CD4-positive, alpha-beta T cell treated with Interleukin-15 for 4 hours (primary cell): Measurements from ENCODE around the gene HOXA4.

Experiments used
- DNase-seq: peaks from one replicate; pipeline ENCODE4 v3.0.0-alpha.2; 2020; ENCODE audit warnings: low spot score

The HOXA4 gene

GRCh38 chr7:27157702-27158431, 27.3 kb upstream of the HOXA4 start:
- no peak for DNase-seq

GRCh38 chr7:27156916-27157701, 26.6 kb upstream of the HOXA4 start:
- DNase-seq, result no peak

GRCh38 chr7:27156508-27156898, 25.9 kb upstream of the HOXA4 start, which contains the start of gene HOXA7:
TSS of gene HOXA7 (minus strand) at chr7:27156675. CDS start at chr7:27156545, 130 bp downstream.
- no peak for DNase-seq

GRCh38 chr7:27155816-27156507, 25.4 kb upstream of the HOXA4 start:
- DNase-seq, result no peak

- no peak for DNase-seq
Measured at GRCh38 chr7:27154901-27155815, 24.6 kb upstream of the HOXA4 start.

GRCh38 chr7:27154369-27154768, 23.8 kb upstream of the HOXA4 start:
- no peak for DNase-seq

GRCh38 chr7:27153526-27153925, 23.0 kb upstream of the HOXA4 start:
- DNase-seq, result no peak

GRCh38 chr7:27152816-27153442, 22.4 kb upstream of the HOXA4 start:
- DNase-seq, result no peak

GRCh38 chr7:27151931-27152815, 21.6 kb upstream of the HOXA4 start, which contains the start of gene HOXA3:
TSS of gene HOXA3 (minus strand) at chr7:27152583. CDS start at chr7:27110640, 41,943 bp downstream.
- DNase-seq, result no peak

GRCh38 chr7:27151341-27151930, 20.9 kb upstream of the HOXA4 start:
- DNase-seq, result no peak

GRCh38 chr7:27150568-27151340, 20.2 kb upstream of the HOXA4 start:
- peak; percentile 64 for DNase-seq

GRCh38 chr7:27149842-27150567, 19.4 kb upstream of the HOXA4 start:
- DNase-seq, result no peak

- no peak for DNase-seq
Measured at GRCh38 chr7:27148756-27149641, 18.4 kb upstream of the HOXA4 start.

- DNase-seq, result no peak
Measured at GRCh38 chr7:27148031-27148755, 17.6 kb upstream of the HOXA4 start.

- DNase-seq, result no peak
Measured at GRCh38 chr7:27147199-27148030, 16.9 kb upstream of the HOXA4 start, which contains the start of gene HOXA6. TSS of gene HOXA6 (minus strand) at chr7:27147774. CDS start at chr7:27147749, 25 bp downstream.
